HEK293 (cell line): ENCODE measurements around the gene ZNHIT2.

Source experiments
- ZBTB7A ChIP-seq: fragments of 450-650 bp; formaldehyde crosslinking; IDR thresholded peaks from 2 replicates; pipeline ENCODE4 v1.5.1; 2016; ENCODE audit warnings: low read depth, missing biosample characterization, missing genetic modification characterization
- ZNF10 ChIP-seq: fragments of 450-650 bp; formaldehyde crosslinking; IDR thresholded peaks from 2 replicates; pipeline ENCODE4 v1.5.1; 2017; ENCODE audit warnings: missing biosample characterization, missing genetic modification characterization
- ZNF140 ChIP-seq: fragments of 450-650 bp; formaldehyde crosslinking; IDR thresholded peaks from 2 replicates; pipeline ENCODE4 v1.5.1; 2016; ENCODE audit warnings: missing biosample characterization, missing genetic modification characterization
- ZNF211 ChIP-seq: fragments of 450-650 bp; formaldehyde crosslinking; IDR thresholded peaks from 2 replicates; pipeline ENCODE4 v1.5.1; 2016; ENCODE audit warnings: low read depth, missing biosample characterization, missing genetic modification characterization
- TF ChIP-seq, protein P1 (sequence below): fragments of 450-650 bp; formaldehyde crosslinking; IDR thresholded peaks from 2 replicates; pipeline ENCODE4 v1.5.1; 2016; ENCODE audit warnings: missing biosample characterization, missing genetic modification characterization
- TF ChIP-seq, protein P2 (sequence below): sonication (generic); formaldehyde crosslinking; IDR thresholded peaks from 2 replicates; pipeline ENCODE4 v1.8.1; 2022; ENCODE audit warnings: mild to moderate bottlenecking, moderate library complexity, missing genetic modification reagents
- TF ChIP-seq, protein P3 (sequence below): fragments of 450-650 bp; formaldehyde crosslinking; conservative IDR thresholded peaks from 2 replicates; pipeline ENCODE4 v1.5.1; 2016; ENCODE audit warnings: low read depth, missing biosample characterization, missing genetic modification characterization
- TF ChIP-seq, protein P4 (sequence below): fragments of 450-650 bp; formaldehyde crosslinking; IDR thresholded peaks from 2 replicates; pipeline ENCODE4 v1.5.1; 2016; ENCODE audit warnings: missing biosample characterization, missing genetic modification characterization
- TF ChIP-seq, protein P5 (sequence below): fragments of 450-650 bp; formaldehyde crosslinking; IDR thresholded peaks from 2 replicates; pipeline ENCODE4 v1.5.1; 2016; ENCODE audit warnings: missing biosample characterization, missing genetic modification characterization
- TF ChIP-seq, protein P6 (sequence below): fragments of 450-650 bp; formaldehyde crosslinking; IDR thresholded peaks from 2 replicates; pipeline ENCODE4 v1.5.1; 2017; ENCODE audit warnings: missing biosample characterization, missing genetic modification characterization

DNA sequence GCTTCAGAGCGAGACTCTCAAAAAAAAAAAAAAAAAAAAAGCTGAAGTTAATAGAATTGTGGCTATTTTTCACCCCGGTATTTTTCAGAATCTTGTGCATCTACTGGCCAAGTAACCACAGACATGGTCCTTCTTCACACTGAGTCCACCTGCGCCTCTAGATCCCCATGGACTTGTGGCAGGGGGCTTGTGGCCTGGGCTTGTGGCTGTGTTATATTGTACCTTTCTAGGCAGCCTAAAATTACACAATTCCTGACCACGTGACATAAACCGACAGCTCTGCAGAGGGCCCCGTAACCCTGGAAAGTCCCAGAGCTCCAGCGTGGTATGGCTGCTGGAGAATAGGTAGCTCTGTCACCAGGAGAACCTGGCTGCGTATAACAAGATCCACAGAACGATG is 48.3 kb downstream of the ZNHIT2 start:
- TF ChIP-seq, protein P1, sequence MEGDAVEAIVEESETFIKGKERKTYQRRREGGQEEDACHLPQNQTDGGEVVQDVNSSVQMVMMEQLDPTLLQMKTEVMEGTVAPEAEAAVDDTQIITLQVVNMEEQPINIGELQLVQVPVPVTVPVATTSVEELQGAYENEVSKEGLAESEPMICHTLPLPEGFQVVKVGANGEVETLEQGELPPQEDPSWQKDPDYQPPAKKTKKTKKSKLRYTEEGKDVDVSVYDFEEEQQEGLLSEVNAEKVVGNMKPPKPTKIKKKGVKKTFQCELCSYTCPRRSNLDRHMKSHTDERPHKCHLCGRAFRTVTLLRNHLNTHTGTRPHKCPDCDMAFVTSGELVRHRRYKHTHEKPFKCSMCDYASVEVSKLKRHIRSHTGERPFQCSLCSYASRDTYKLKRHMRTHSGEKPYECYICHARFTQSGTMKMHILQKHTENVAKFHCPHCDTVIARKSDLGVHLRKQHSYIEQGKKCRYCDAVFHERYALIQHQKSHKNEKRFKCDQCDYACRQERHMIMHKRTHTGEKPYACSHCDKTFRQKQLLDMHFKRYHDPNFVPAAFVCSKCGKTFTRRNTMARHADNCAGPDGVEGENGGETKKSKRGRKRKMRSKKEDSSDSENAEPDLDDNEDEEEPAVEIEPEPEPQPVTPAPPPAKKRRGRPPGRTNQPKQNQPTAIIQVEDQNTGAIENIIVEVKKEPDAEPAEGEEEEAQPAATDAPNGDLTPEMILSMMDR (tag by site-specific recombination), result no peak
- TF ChIP-seq, protein P2, sequence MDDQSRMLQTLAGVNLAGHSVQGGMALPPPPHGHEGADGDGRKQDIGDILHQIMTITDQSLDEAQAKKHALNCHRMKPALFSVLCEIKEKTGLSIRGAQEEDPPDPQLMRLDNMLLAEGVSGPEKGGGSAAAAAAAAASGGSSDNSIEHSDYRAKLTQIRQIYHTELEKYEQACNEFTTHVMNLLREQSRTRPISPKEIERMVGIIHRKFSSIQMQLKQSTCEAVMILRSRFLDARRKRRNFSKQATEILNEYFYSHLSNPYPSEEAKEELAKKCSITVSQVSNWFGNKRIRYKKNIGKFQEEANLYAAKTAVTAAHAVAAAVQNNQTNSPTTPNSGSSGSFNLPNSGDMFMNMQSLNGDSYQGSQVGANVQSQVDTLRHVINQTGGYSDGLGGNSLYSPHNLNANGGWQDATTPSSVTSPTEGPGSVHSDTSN (CRISPR knock-in tag), result no peak
- TF ChIP-seq ZNF211 (tag by site-specific recombination) (no peak), ZBTB7A (no peak), ZNF10 (tag by site-specific recombination) (no peak), ZNF140 (tag by site-specific recombination) (no peak)
- TF ChIP-seq, protein P3, sequence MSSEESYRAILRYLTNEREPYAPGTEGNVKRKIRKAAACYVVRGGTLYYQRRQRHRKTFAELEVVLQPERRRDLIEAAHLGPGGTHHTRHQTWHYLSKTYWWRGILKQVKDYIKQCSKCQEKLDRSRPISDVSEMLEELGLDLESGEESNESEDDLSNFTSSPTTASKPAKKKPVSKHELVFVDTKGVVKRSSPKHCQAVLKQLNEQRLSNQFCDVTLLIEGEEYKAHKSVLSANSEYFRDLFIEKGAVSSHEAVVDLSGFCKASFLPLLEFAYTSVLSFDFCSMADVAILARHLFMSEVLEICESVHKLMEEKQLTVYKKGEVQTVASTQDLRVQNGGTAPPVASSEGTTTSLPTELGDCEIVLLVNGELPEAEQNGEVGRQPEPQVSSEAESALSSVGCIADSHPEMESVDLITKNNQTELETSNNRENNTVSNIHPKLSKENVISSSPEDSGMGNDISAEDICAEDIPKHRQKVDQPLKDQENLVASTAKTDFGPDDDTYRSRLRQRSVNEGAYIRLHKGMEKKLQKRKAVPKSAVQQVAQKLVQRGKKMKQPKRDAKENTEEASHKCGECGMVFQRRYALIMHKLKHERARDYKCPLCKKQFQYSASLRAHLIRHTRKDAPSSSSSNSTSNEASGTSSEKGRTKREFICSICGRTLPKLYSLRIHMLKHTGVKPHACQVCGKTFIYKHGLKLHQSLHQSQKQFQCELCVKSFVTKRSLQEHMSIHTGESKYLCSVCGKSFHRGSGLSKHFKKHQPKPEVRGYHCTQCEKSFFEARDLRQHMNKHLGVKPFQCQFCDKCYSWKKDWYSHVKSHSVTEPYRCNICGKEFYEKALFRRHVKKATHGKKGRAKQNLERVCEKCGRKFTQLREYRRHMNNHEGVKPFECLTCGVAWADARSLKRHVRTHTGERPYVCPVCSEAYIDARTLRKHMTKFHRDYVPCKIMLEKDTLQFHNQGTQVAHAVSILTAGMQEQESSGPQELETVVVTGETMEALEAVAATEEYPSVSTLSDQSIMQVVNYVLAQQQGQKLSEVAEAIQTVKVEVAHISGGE, result no peak
- TF ChIP-seq, protein P4, sequence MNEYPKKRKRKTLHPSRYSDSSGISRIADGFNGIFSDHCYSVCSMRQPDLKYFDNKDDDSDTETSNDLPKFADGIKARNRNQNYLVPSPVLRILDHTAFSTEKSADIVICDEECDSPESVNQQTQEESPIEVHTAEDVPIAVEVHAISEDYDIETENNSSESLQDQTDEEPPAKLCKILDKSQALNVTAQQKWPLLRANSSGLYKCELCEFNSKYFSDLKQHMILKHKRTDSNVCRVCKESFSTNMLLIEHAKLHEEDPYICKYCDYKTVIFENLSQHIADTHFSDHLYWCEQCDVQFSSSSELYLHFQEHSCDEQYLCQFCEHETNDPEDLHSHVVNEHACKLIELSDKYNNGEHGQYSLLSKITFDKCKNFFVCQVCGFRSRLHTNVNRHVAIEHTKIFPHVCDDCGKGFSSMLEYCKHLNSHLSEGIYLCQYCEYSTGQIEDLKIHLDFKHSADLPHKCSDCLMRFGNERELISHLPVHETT (tag by site-specific recombination), result no peak
- TF ChIP-seq, protein P5, sequence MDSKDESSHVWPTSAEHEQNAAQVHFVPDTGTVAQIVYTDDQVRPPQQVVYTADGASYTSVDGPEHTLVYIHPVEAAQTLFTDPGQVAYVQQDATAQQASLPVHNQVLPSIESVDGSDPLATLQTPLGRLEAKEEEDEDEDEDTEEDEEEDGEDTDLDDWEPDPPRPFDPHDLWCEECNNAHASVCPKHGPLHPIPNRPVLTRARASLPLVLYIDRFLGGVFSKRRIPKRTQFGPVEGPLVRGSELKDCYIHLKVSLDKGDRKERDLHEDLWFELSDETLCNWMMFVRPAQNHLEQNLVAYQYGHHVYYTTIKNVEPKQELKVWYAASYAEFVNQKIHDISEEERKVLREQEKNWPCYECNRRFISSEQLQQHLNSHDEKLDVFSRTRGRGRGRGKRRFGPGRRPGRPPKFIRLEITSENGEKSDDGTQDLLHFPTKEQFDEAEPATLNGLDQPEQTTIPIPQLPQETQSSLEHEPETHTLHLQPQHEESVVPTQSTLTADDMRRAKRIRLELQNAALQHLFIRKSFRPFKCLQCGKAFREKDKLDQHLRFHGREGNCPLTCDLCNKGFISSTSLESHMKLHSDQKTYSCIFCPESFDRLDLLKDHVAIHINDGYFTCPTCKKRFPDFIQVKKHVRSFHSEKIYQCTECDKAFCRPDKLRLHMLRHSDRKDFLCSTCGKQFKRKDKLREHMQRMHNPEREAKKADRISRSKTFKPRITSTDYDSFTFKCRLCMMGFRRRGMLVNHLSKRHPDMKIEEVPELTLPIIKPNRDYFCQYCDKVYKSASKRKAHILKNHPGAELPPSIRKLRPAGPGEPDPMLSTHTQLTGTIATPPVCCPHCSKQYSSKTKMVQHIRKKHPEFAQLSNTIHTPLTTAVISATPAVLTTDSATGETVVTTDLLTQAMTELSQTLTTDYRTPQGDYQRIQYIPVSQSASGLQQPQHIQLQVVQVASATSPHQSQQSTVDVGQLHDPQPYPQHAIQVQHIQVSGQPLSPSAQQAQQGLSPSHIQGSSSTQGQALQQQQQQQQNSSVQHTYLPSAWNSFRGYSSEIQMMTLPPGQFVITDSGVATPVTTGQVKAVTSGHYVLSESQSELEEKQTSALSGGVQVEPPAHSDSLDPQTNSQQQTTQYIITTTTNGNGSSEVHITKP (tag by site-specific recombination), result no peak
- TF ChIP-seq, protein P6, sequence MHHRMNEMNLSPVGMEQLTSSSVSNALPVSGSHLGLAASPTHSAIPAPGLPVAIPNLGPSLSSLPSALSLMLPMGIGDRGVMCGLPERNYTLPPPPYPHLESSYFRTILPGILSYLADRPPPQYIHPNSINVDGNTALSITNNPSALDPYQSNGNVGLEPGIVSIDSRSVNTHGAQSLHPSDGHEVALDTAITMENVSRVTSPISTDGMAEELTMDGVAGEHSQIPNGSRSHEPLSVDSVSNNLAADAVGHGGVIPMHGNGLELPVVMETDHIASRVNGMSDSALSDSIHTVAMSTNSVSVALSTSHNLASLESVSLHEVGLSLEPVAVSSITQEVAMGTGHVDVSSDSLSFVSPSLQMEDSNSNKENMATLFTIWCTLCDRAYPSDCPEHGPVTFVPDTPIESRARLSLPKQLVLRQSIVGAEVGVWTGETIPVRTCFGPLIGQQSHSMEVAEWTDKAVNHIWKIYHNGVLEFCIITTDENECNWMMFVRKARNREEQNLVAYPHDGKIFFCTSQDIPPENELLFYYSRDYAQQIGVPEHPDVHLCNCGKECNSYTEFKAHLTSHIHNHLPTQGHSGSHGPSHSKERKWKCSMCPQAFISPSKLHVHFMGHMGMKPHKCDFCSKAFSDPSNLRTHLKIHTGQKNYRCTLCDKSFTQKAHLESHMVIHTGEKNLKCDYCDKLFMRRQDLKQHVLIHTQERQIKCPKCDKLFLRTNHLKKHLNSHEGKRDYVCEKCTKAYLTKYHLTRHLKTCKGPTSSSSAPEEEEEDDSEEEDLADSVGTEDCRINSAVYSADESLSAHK, result no peak
